ENCODE data around the gene VWC2.

VWC2 gene

DNA sequence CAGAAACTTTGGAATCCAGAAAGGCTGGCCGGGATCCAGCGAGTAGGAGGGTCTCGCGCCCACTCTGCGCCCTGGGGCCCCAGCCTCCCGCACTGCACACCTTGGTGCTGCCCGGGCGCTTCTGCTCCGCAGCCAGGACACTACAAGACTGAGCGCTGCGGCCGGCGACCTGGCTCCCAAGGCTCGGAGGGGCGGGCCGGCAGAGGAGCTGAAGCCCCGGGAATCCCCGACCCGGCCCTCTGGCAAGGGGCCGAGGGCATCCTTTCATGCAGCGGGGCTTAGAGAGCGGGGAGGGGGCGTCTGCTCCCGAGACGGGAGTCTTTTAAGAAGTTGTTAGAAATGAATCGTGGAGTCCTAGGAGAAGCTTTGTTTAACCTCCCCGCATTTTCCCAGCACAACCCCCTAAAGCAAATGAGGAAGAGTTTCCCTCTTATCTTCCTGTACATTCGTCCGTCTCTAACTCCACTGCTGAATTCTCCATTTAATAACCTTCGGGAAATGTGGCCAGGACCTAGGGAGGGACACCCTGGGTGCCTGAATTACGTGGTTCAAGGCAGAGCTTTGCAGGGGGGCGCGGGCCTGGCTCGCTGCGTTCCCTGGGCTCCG lies 1.1 kb downstream of the VWC2 start:
- H3K9me3 Mint-ChIP-seq, result no peaks in the 10 kb centered on the region

DNA sequence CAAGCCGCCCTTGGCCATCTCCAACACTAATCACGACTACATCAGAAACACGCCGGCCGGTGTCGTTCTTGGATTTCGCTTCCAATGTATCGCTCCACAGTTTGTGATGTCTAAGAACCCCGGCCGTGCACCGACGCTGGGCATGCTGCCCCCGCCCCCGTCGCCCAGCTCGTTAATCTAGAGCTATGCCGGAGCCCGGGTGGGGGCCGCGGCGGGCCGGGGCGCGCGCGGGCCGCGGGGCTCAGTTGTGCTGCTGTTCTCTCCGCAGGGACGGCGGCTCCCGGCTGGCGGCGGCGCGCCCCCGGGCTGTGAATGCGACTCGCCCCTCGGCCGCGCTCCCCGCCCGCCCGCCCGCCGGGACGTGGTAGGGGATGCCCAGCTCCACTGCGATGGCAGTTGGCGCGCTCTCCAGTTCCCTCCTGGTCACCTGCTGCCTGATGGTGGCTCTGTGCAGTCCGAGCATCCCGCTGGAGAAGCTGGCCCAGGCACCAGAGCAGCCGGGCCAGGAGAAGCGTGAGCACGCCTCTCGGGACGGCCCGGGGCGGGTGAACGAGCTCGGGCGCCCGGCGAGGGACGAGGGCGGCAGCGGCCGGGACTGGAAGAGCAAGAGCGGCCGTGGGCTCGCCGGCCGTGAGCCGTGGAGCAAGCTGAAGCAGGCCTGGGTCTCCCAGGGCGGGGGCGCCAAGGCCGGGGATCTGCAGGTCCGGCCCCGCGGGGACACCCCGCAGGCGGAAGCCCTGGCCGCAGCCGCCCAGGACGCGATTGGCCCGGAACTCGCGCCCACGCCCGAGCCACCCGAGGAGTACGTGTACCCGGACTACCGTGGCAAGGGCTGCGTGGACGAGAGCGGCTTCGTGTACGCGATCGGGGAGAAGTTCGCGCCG lies 1.9 kb downstream of the VWC2 start:
- Mint-ChIP-seq H3K27me3 (peaks cover 59 to 79% of the 10 kb centered on the region in 2 donors), H3K4me1 (peaks cover 14 to 22% of the 10 kb centered on the region in 2 donors), H3K4me3 (peak overlapping the region; percentile 61 to 67)

More for the DNA sequence above, 1.1 kb downstream of the VWC2 start:
- Mint-ChIP-seq H3K4me1 (peaks cover 14 to 22% of the 10 kb centered on the region in 2 donors), H3K36me3 (no peaks in the 10 kb centered on the region), H3K4me3 (peak overlapping the region; percentile 52 to 61), H3K27ac (peak overlapping the region; percentile 73), H3K27me3 (peaks cover 60 to 79% of the 10 kb centered on the region in 2 donors)
- ATAC-seq (replicated peaks), result no peak
- DNase-seq, result no peak

DNA sequence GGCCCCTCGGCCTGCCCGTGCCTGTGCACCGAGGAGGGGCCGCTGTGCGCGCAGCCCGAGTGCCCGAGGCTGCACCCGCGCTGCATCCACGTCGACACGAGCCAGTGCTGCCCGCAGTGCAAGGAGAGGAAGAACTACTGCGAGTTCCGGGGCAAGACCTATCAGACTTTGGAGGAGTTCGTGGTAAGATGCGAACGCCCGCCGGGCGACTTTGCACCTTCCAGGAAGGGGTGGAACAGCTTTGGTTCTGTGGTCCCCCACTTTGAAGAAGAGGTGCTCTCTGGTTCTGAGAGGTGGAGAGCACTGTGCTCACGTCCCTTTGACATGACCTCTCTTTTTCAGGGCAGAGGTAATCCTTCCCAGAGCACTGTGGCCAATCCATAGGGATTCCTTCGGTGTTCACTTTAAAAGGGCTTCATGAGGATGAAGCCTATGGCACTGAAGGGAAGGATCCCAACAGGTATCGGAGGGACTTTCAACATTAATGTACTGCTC lies 2.6 kb downstream of the VWC2 start:
- Mint-ChIP-seq H3K36me3 (no peaks in the 10 kb centered on the region), H3K27ac (no peak overlapping the region), H3K4me1 (peaks cover 14 to 22% of the 10 kb centered on the region in 2 donors), H3K9me3 (no peaks in the 10 kb centered on the region), H3K27me3 (peaks cover 52 to 76% of the 10 kb centered on the region in 2 donors), H3K4me3 (no peak overlapping the region)
- DNase-seq, result no peak
- peak in 1 of 2 donors; percentile 23 for ATAC-seq (replicated peaks)

More for the DNA sequence above, 1.9 kb downstream of the VWC2 start:
- DNase-seq, result no peak
- ATAC-seq (replicated peaks), result peak; percentile 12 to 21
- no peaks in the 10 kb centered on the region for H3K36me3 Mint-ChIP-seq
- H3K27ac Mint-ChIP-seq, result peak overlapping the region; percentile 71
- H3K9me3 Mint-ChIP-seq, result no peaks in the 10 kb centered on the region

DNA sequence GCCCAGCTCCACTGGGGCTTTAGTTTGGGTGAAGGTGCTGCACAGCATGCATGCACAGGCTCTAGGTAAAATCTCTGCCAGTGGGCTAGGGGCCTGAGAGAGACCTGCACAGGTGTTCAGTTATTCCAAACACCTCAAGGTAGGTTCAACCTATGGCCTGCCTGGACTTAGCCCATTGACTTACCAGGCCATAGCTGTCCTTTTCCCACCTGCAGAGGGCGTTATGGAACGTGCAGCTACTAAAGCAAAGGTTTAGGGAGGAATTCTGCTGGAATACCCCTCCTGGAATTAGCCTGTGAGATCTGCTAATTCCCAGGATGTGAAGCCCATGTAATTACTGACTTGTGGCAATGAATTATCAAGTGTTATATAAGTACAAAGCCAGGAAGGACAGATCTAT lies 3.6 kb downstream of the VWC2 start:
- no peaks in the 10 kb centered on the region for H3K36me3 Mint-ChIP-seq
- H3K9me3 Mint-ChIP-seq, result no peaks in the 10 kb centered on the region
- no peak for ATAC-seq (replicated peaks)
- H3K27ac Mint-ChIP-seq, result no peak overlapping the region
- H3K27me3 Mint-ChIP-seq, result peaks cover 52 to 75% of the 10 kb centered on the region in 2 donors
- H3K4me1 Mint-ChIP-seq, result peaks cover 14 to 22% of the 10 kb centered on the region in 2 donors
- DNase-seq, result no peak
- H3K4me3 Mint-ChIP-seq, result no peak overlapping the region

DNA sequence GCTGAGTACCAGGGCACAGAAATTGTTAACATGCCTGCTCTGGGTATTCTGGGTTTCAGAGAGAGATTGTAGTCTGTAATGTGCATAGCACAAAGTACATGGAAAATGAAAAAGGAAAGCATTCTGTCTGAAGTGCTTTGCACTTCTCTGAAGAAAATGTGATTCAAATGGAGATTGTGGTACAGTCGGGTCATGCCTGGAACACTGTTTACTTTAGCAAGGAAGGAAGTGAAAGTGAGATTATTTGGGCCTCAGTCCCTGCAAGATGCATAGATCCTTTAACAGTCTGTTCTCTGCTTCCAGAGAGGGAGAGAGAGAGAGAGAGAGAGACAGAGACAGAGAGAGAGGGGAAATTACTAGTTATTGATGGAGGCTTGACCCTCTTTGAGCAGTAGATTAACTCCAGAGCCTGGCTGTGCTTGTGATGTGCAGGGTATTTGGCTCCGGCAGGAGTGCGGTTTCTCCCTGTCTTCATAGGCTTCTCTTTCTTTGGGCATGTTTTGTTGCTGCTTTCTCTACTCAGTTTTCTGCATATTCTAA lies 5.4 kb downstream of the VWC2 start:
- H3K4me3 Mint-ChIP-seq, result no peak overlapping the region
- DNase-seq, result no peak
- peaks cover 9 to 13% of the 10 kb centered on the region in 2 donors for H3K4me1 Mint-ChIP-seq

DNA sequence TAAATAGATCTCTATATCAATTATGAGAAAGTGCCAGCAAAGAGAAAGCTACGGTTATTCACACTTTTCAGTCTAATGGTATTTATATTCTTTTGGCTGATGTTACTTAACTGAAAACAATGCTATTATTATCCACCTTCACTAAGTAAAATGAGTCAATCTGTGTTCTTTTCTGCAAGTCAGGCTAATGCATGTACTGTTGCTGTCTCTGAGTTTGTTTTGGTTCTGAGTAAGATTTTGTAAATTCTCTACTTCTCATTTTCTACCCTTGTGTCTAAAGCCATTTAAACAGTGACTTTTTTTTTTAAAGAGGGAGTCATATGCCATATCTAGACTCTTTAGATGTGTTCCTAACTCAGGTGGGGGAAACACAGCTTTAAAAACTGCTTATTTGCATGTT lies 7.5 kb downstream of the VWC2 start:
- Mint-ChIP-seq H3K36me3 (no peaks in the 10 kb centered on the region), H3K4me3 (no peak overlapping the region), H3K27me3 (peaks cover 31 to 44% of the 10 kb centered on the region in 2 donors), H3K4me1 (peaks cover 0 to 3% of the 10 kb centered on the region in 2 donors), H3K27ac (no peak overlapping the region), H3K9me3 (no peaks in the 10 kb centered on the region)
- no peak for DNase-seq
- ATAC-seq (replicated peaks), result no peak

More for the DNA sequence above, 5.4 kb downstream of the VWC2 start:
- Mint-ChIP-seq H3K9me3 (no peaks in the 10 kb centered on the region), H3K36me3 (no peaks in the 10 kb centered on the region), H3K27ac (no peak overlapping the region), H3K27me3 (peaks cover 41 to 60% of the 10 kb centered on the region in 2 donors)
- ATAC-seq (replicated peaks), result peak; percentile 48 to 49

DNA sequence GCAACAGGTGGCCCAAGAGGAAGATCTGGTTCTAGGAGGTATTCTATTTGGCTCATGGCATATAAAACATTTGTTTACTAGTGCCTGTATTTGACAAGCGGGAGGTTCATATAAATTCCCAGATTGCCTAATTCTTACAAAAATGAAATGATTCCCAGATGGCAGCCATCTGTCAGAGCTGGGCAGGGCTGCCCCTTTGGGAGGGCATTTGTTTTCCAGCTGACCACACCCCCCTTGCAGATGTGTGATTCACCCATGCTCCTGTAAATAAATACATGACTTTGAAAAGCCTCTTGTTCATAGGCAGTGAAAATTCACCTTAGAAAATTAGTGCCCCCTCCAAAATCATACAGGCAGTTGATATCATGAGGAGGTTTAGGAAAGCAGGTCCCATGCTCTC lies 8.6 kb downstream of the VWC2 start:
- no peak overlapping the region for H3K4me3 Mint-ChIP-seq

DNA sequence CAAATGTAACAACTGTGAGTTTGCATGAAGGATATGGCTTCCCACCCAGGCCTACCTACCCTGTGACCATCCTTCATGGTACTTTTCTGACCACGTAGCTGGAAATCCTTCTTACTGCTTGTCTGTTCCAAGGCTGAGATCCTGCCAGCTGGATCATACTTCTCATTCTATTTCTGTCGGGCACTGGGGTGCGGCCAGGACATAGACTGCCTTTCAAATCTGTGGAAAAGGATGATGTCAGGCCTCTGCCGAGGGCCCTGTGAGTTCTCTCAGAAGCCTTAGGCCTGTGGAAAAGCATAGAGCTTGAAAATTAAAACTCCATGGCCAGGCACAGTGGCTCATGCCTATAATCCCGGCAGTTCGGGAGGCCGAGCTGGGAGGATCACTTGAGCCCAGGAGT lies 10.0 kb downstream of the VWC2 start:
- no peak overlapping the region for H3K4me3 Mint-ChIP-seq

More for the DNA sequence above, 8.6 kb downstream of the VWC2 start:
- Mint-ChIP-seq H3K36me3 (no peaks in the 10 kb centered on the region), H3K27me3 (peaks cover 24 to 36% of the 10 kb centered on the region in 2 donors), H3K27ac (no peak overlapping the region), H3K9me3 (peaks cover 0 to 3% of the 10 kb centered on the region in 2 donors), H3K4me1 (peaks cover 0 to 3% of the 10 kb centered on the region in 2 donors)
- no peak for DNase-seq
- ATAC-seq (replicated peaks), result no peak

DNA sequence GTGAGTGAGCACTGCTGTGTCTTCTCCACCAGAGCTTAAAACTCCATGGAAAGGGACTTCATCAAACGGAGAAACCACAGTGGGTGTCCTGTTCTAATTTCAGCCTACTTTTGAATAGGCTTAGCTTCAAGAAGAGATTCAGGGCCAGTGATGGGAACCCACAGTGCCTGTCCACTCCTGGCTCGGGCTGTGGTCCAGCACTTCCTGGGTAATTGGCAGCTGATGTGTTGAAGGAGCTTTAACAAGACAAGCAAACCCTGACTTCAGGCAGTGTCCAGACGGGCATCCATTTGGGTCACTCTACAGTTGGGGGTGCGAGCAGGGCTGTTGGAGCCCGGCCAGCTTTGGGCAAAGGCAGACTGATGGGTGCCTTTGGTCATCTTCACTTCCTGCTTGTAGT lies 14.5 kb downstream of the VWC2 start:
- H3K27ac Mint-ChIP-seq, result no peak overlapping the region
- H3K9me3 Mint-ChIP-seq, result peaks cover 11 to 13% of the 10 kb centered on the region in 2 donors
- H3K4me1 Mint-ChIP-seq, result no peaks in the 10 kb centered on the region
- H3K4me3 Mint-ChIP-seq, result no peak overlapping the region
- ATAC-seq (replicated peaks) (no peak), DNase-seq (no peak)
- no peaks in the 10 kb centered on the region for H3K36me3 Mint-ChIP-seq
- H3K27me3 Mint-ChIP-seq, result no peaks in the 10 kb centered on the region

More for the DNA sequence above, 10.0 kb downstream of the VWC2 start:
- Mint-ChIP-seq H3K36me3 (no peaks in the 10 kb centered on the region), H3K27ac (no peak overlapping the region), H3K27me3 (peaks cover 23 to 28% of the 10 kb centered on the region in 2 donors), H3K9me3 (peaks cover 4 to 6% of the 10 kb centered on the region in 2 donors), H3K4me1 (peaks cover 0 to 3% of the 10 kb centered on the region in 2 donors)
- ATAC-seq (replicated peaks) (no peak), DNase-seq (no peak)

DNA sequence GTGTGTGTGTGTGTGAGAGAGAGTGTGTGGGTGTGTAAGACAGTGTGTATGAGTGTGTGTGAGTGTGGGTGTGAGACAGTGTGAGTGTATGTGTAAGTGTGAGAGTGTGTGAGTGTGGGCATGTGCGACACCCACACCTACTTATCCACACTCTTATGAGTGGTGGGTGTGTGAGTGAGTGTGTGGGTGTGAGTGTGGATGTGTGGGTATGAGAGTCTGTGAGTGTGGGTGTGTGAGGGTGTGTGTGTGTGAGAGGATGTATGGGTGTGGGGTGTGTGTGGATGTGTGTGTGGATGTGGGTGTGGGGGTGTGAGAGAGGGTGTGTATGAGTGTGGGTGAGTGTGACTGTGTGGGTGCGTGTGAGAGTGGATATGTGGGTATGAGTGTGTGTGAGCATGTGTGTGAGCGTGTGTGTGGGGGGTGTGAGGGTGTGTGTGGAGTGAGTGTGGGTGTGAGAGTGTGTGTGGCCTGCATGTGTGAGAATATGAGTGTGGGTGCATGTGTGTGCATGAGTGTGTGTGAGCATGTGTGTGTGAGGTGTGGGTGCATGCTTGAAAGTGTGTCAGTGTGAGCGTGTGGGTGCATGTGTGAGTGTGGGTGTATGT lies 15.1 kb downstream of the VWC2 start:
- no peaks in the 10 kb centered on the region for H3K4me1 Mint-ChIP-seq
- no peak overlapping the region for H3K27ac Mint-ChIP-seq
- H3K9me3 Mint-ChIP-seq, result peaks cover 11 to 13% of the 10 kb centered on the region in 2 donors
- no peak for ATAC-seq (replicated peaks)
- no peak for DNase-seq
- H3K27me3 Mint-ChIP-seq, result peaks cover 0 to 5% of the 10 kb centered on the region in 2 donors
- no peak overlapping the region for H3K4me3 Mint-ChIP-seq
- H3K36me3 Mint-ChIP-seq, result no peaks in the 10 kb centered on the region

DNA sequence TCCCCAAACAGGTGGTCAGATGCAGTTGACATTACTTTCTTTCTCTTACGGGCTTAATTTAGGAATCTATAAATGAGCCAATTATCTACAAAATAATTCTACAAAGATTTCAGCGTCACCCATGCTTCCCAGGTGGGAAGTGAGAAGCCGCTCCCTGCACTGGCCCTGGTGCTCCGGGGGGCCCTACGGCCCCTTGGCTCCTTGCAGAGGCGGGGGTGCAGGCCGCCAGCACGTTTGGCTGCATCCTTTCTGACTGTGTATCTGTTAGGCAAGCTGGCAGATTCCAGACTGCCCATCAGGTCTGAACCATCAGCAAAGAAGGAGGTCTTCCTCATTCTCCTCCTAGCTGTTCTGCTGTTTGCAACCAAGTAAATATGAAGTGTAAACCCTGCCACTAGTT lies 16.3 kb downstream of the VWC2 start:
- no peak for DNase-seq
- no peak overlapping the region for H3K4me3 Mint-ChIP-seq
- no peaks in the 10 kb centered on the region for H3K4me1 Mint-ChIP-seq
- no peak overlapping the region for H3K27ac Mint-ChIP-seq
- peaks cover 11 to 15% of the 10 kb centered on the region in 2 donors for H3K9me3 Mint-ChIP-seq
- H3K36me3 Mint-ChIP-seq, result no peaks in the 10 kb centered on the region
- peaks cover 0 to 7% of the 10 kb centered on the region in 2 donors for H3K27me3 Mint-ChIP-seq
- no peak for ATAC-seq (replicated peaks)

DNA sequence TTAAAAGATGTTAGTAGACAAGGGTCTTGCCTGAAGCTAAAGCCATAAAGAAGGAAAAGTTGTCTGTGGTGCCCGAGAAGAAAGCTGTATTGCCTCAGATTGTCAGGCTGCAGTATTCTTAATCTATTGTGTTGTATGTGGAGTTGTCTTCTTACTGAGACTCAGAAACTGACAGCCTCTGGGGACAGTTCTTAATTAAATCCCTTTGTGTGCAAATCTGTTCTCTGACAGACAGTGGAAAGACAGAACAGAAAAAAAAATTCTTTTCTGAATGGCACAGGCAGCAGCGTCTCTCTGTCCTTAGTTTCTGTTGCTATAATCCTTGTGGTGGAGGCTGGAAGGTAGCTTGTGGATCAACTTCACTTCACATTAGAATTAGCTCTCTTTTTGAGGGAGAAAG lies 16.8 kb downstream of the VWC2 start:
- ATAC-seq (replicated peaks) (no peak), DNase-seq (no peak)
- Mint-ChIP-seq H3K27ac (no peak overlapping the region), H3K4me3 (no peak overlapping the region), H3K36me3 (no peaks in the 10 kb centered on the region), H3K27me3 (peaks cover 0 to 11% of the 10 kb centered on the region in 2 donors), H3K4me1 (no peaks in the 10 kb centered on the region), H3K9me3 (peaks cover 11 to 15% of the 10 kb centered on the region in 2 donors)

DNA sequence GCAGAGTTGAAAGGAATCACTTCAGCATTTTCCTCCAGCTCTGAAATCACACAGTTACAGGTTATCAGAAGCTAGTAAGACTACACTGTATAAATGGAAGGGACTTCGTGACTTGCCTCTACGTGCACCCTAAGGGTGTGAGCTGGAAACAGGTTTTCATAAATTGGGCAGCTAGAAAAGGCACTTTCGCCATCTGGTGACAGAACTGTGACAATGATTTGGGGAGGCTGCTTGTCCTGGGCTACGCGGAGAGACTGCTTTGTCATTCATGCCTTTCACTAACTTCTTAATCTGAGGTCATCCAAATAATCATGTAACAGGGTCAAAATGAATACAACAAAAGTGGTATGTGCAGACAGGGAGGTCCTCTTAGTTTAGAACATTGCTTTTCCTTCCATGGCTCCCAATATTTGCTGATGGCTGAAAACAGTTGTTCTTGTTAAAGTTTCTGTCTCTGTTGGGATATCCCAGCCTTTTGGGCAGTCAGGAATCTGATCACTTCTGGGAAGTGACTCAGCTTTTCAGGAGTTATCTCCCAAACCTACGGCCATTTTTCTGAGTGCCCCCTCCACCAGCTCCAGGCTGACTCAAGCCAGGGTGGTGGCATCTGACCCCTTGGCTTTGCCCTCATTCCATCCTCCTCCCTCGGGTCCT lies 17.8 kb downstream of the VWC2 start:
- Mint-ChIP-seq H3K4me1 (no peaks in the 10 kb centered on the region), H3K27me3 (peaks cover 0 to 11% of the 10 kb centered on the region in 2 donors), H3K4me3 (no peak overlapping the region), H3K27ac (no peak overlapping the region), H3K36me3 (no peaks in the 10 kb centered on the region), H3K9me3 (peaks cover 11 to 15% of the 10 kb centered on the region in 2 donors)
- ATAC-seq (replicated peaks) (peak; percentile 56 to 66), DNase-seq (no peak)

All from stimulated activated naive B cell treated with anti-CD40 and anti-IgM and Interleukin-4, amounts not matched to agents 10 μg/mL and 1 μg/mL and 100 μg/mL, for 72 hours (primary cell).